Middle frontal gyrus (tissue), 1 donor: ENCODE measurements around the gene NABP1.
"Not testable (repeated sequence)": the region's sequence is repeated elsewhere in the genome, so short reads cannot be mapped to it uniquely, and the experiment has no call there.

ENCODE experiments used
- DNase-seq: peaks from one replicate; pipeline ENCODE4 v3.0.0-alpha.2; 2015; ENCODE audit warnings: low spot score; ENCODE audit errors: extremely low spot score

The NABP1 gene

GRCh38 chr2:191677646-191678436 lies at the start of gene NABP1:
Gene NABP1, plus strand, starts transcription at chr2:191678136. Its CDS starts 479 bp downstream, at chr2:191678615.
- DNase-seq, result peak; percentile 92

GRCh38 chr2:191629001-191629453 lies 48.9 kb upstream of the NABP1 start:
- no peak for DNase-seq

GRCh38 chr2:191629976-191630712 lies 47.8 kb upstream of the NABP1 start:
- no peak for DNase-seq

- DNase-seq, result no peak
Observed at GRCh38 chr2:191631754-191632153, 46.2 kb upstream of the NABP1 start.

- DNase-seq, result no peak
Observed at GRCh38 chr2:191632426-191632825, 45.5 kb upstream of the NABP1 start.

GRCh38 chr2:191634791-191635190 lies 43.1 kb upstream of the NABP1 start:
- DNase-seq, result no peak

GRCh38 chr2:191635333-191636234 lies 42.4 kb upstream of the NABP1 start:
- DNase-seq, result no peak

GRCh38 chr2:191636235-191636543 lies 41.7 kb upstream of the NABP1 start:
- DNase-seq, result no peak

- no peak for DNase-seq
Observed at GRCh38 chr2:191636586-191636985, 41.4 kb upstream of the NABP1 start.

- DNase-seq, result no peak
Observed at GRCh38 chr2:191637182-191638078, 40.5 kb upstream of the NABP1 start.

- no peak for DNase-seq
Observed at GRCh38 chr2:191638079-191638801, 39.7 kb upstream of the NABP1 start.

GRCh38 chr2:191638802-191639172 lies 39.1 kb upstream of the NABP1 start:
- DNase-seq, result no peak

GRCh38 chr2:191641609-191642008 lies 36.3 kb upstream of the NABP1 start:
- no peak for DNase-seq

- no peak for DNase-seq
Observed at GRCh38 chr2:191642541-191642940, 35.4 kb upstream of the NABP1 start.

- no peak for DNase-seq
Observed at GRCh38 chr2:191643429-191643828, 34.5 kb upstream of the NABP1 start.

- DNase-seq, result not testable (repeated sequence)
Observed at GRCh38 chr2:191644613-191645012, 33.3 kb upstream of the NABP1 start.

GRCh38 chr2:191645032-191645431 lies 32.9 kb upstream of the NABP1 start:
- DNase-seq, result no peak

- no peak for DNase-seq
Observed at GRCh38 chr2:191645434-191646162, 32.3 kb upstream of the NABP1 start.

- no peak for DNase-seq
Observed at GRCh38 chr2:191646163-191646902, 31.6 kb upstream of the NABP1 start.
